BJ (cell line): ENCODE data around the gene TNNI2. TPM values are rescaled to one million over a fixed set of nuclear protein-coding genes. Genes with fewer than 3 reads are reported as not detected.

ENCODE experiments used
- CTCF ChIA-PET: fragments of 350-600 bp; formaldehyde crosslinking; extraction: SDS; loops from one replicate; lab custom pipeline; 2021; ENCODE audit warnings: antibody characterized with exemption, inconsistent platforms; lab: Yijun Ruan, JAX
- POLR2A ChIA-PET: fragments of 300-600 bp; sonication (Branson Sonifier 250); formaldehyde crosslinking; extraction: SDS; loops from one replicate; lab custom pipeline; 2021; ENCODE audit warnings: antibody characterized with exemption; lab: Charles Lee
- DNase-seq: peaks from one replicate; pipeline ENCODE4 v3.0.0-alpha.2; 2011; ENCODE audit warnings: low read depth
- H3K27me3 ChIP-seq: 2 replicates; pipeline ENCODE4 v1.6.0; 2011; ENCODE audit warnings: low read length; ENCODE audit not compliant: control insufficient read depth, insufficient read depth
- H3K36me3 ChIP-seq: 2 replicates; pipeline ENCODE4 v1.5.1; 2011; ENCODE audit warnings: low read length; ENCODE audit not compliant: control insufficient read depth, insufficient read depth
- H3K4me3 ChIP-seq: 2 replicates; pipeline ENCODE4 v1.5.1; 2011; ENCODE audit warnings: low read depth, mild to moderate bottlenecking, control low read depth, low read length
- CTCF ChIP-seq: IDR thresholded peaks from 2 replicates; pipeline ENCODE4 v1.5.1; 2011; ENCODE audit warnings: low read depth, mild to moderate bottlenecking, control low read depth, inconsistent platforms, low read length, moderate library complexity; ENCODE audit not compliant: insufficient read depth
- polyA plus RNA-seq: library from polyadenylated mRNA; depleted of rRNA; stranded (reverse); fragments of >200 nt; gene quantifications from 2 replicates; pipeline ENCODE4 v1.2.3, GENCODE V29; 2011

The TNNI2 gene
- polyA plus RNA-seq, 1 experiment: not detected

GRCh38 chr11:1827931-1828330, 10.8 kb upstream of the TNNI2 start:
- no peak for TF ChIP-seq CTCF
- no peak for DNase-seq
- ChIA-PET POLR2A (no interaction called here), CTCF (interaction anchor here (0.6 to 13.1 kb wide), 6 partner anchors 53 to 324 kb away, joined by 3 to 510 read pairs (median 9); no protein-coding TSS in a partner anchor)
- H3K27me3 ChIP-seq: 0 out of 2 replicates have a peak, but pooled peaks cover 2% of the 10 kb centered on the region
- no peak overlapping the region for H3K4me3 ChIP-seq
- no peaks in the 10 kb centered on the region for H3K36me3 ChIP-seq

- POLR2A ChIA-PET: no interaction called here
These were observed 10.2 kb upstream of the TNNI2 start for GRCh38 chr11:1828542-1828941.

GRCh38 chr11:1829039-1829820, 9.6 kb upstream of the TNNI2 start:
- Histone ChIP-seq H3K36me3 (no peaks in the 10 kb centered on the region), H3K27me3 (peaks cover 2% of the 10 kb centered on the region; the same call in 1 of the 2 replicates), H3K4me3 (no peak overlapping the region)
- ChIA-PET CTCF (interaction anchor here (0.7 to 13.1 kb wide), 8 partner anchors 53 to 322 kb away, joined by 3 to 510 read pairs (median 9); no protein-coding TSS in a partner anchor), POLR2A (no interaction called here)
- no peak for TF ChIP-seq CTCF
- DNase-seq: no peak

More at GRCh38 chr11:1828542-1828941, 10.2 kb upstream of the TNNI2 start:
- no peak for DNase-seq
- CTCF ChIA-PET: interaction anchor here (0.6 to 13.1 kb wide), 8 partner anchors 52 to 323 kb away, joined by 3 to 510 read pairs (median 6); no protein-coding TSS in a partner anchor
- peaks cover 2% of the 10 kb centered on the region; the same call in 1 of the 2 replicates for H3K27me3 ChIP-seq
- no peak for TF ChIP-seq CTCF
- no peak overlapping the region for H3K4me3 ChIP-seq
- H3K36me3 ChIP-seq: no peaks in the 10 kb centered on the region

DNA sequence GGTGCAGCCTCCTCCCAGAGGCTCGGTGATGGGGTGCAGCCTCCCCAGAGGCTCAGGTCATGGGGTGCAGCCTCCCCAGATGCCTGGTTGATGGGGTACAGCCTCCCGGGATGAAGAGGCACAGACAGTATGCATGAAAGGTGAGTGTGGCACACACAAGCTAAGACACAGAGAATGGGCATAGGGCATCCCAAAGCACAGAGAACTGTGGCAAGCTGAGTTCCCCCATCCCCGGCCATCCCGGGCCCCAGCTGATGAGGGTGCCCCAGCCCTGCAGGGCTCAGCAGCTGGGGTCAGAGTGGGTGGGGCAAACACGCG, 8.8 kb upstream of the TNNI2 start:
- POLR2A ChIA-PET: no interaction called here
- DNase-seq: no peak

More for the DNA sequence above, 8.8 kb upstream of the TNNI2 start:
- Histone ChIP-seq H3K27me3 (peaks cover 2% of the 10 kb centered on the region; the same call in 1 of the 2 replicates), H3K36me3 (no peaks in the 10 kb centered on the region), H3K4me3 (no peak overlapping the region)
- no peak for TF ChIP-seq CTCF
- CTCF ChIA-PET: interaction anchor here (0.6 to 13.1 kb wide), 5 partner anchors 18 to 177 kb away, joined by 3 to 510 read pairs (median 9); partner anchors contain the start of gene KRTAP5-6
